Measurements from ENCODE around the gene METTL2B.

GRCh38 chr7:128450913-128451312 is 25.6 kb upstream of the METTL2B start:
- no peak for TF ChIP-seq CTCF (conservative IDR thresholded peaks at IDR 0.05; ENCODE audit: low read depth, low read length)
- no peak for TF ChIP-seq EZH2 (IDR thresholded peaks at IDR 0.05; ENCODE audit: low read length, unreplicated experiment)

All from PC-3 (cell line).